Endothelial cell of umbilical vein (primary cell): ENCODE data around the gene NRP2. TPM values are rescaled to one million over a fixed set of nuclear protein-coding genes. Genes with fewer than 3 reads are reported as not detected.

Experiments used
- BruUV-seq: library from RNA; stranded (reverse); fragments of 400-500 nt; replicated peaks from 2 replicates; lab custom pipeline; 2021; lab: Mats Ljungman, UMichigan
- CTCF ChIA-PET: fragments of 300-600, 350-600 bp; sonication (Branson Sonifier 250); formaldehyde crosslinking; loops from one replicate; lab custom pipeline; 2021; ENCODE audit warnings: antibody characterized with exemption, inconsistent platforms; lab: Charles Lee
- POLR2A ChIA-PET: fragments of 300-600, 350-600 bp; sonication (Branson Sonifier 250); formaldehyde crosslinking; loops from one replicate; lab custom pipeline; 2021; ENCODE audit warnings: antibody characterized with exemption, inconsistent platforms; lab: Charles Lee
- DNase-seq: peaks from one replicate; pipeline ENCODE4 v3.0.0-alpha.2; 2011; ENCODE audit warnings: low read depth, low spot score
- FAIRE-seq: peaks from 2 replicates; lab custom pipeline; 2011; peaks lifted over from hg19 to GRCh38; lab: Jason Lieb, UNC
- H2AFZ ChIP-seq: 2 replicates; pipeline ENCODE4 v1.6.0; 2012; ENCODE audit warnings: low read depth, low read length, control low read depth, inconsistent platforms
- H3K27ac ChIP-seq: 2 replicates; pipeline ENCODE4 v1.5.1; 2011; ENCODE audit warnings: low read depth, mild to moderate bottlenecking, control low read depth, low read length, moderate library complexity; ENCODE audit not compliant: insufficient read depth
- H3K27me3 ChIP-seq, 2 experiments: 2 replicates each; pipeline versions ENCODE4 v1.6.0 to v1.6.1; 2011; ENCODE audit warnings: low read length in 2 of 2, mixed read lengths in 1 of 2; ENCODE audit not compliant: control insufficient read depth in 2 of 2, insufficient read depth in 2 of 2
- H3K36me3 ChIP-seq, 2 experiments: 2 replicates in 1 of 2; 3 replicates in 1 of 2; pipeline ENCODE4 v1.5.1; 2011; ENCODE audit warnings: low read length in 2 of 2, mild to moderate bottlenecking in 1 of 2, moderate library complexity in 1 of 2; ENCODE audit not compliant: control insufficient read depth in 2 of 2, insufficient read depth in 2 of 2; ENCODE audit errors: extremely low read depth in 1 of 2
- H3K4me1 ChIP-seq: 3 replicates; pipeline ENCODE4 v1.5.1; 2011; ENCODE audit warnings: mild to moderate bottlenecking, low read length; ENCODE audit not compliant: control insufficient read depth, insufficient read depth; ENCODE audit errors: extremely low read depth
- H3K4me2 ChIP-seq: 2 replicates; pipeline ENCODE4 v1.6.1; 2011; ENCODE audit warnings: low read length, control low read depth, mixed read lengths; ENCODE audit not compliant: insufficient read depth
- H3K4me3 ChIP-seq, 3 experiments: fragments of 200-600 bp in 1 of 3; sonication (generic), shearing (Covaris generic) in 1 of 3; replicated peaks in 1 of 3; 2 replicates each; pipeline ENCODE4 v1.5.1; 2011 to 2016; ENCODE audit warnings: control low read depth in 3 of 3, low read length in 3 of 3, mild to moderate bottlenecking in 2 of 3, inconsistent platforms in 1 of 3, low read depth in 1 of 3, moderate library complexity in 1 of 3; ENCODE audit not compliant: insufficient read depth in 1 of 3
- H3K79me2 ChIP-seq: 2 replicates; pipeline ENCODE4 v1.6.0; 2012; ENCODE audit warnings: low read length, inconsistent platforms; ENCODE audit not compliant: control insufficient read depth, insufficient read depth
- H3K9ac ChIP-seq: replicated peaks from 2 replicates; pipeline ENCODE3; 2011; ENCODE audit warnings: low read length, control low read depth; ENCODE audit not compliant: insufficient read depth; ENCODE audit errors: extremely low read depth
- H3K9me1 ChIP-seq: replicated peaks from 3 replicates; pipeline ENCODE4 v1.6.0; 2011; ENCODE audit warnings: mild to moderate bottlenecking, low read length; ENCODE audit not compliant: control insufficient read depth, insufficient read depth; ENCODE audit errors: extremely low read depth
- H3K9me3 ChIP-seq: replicated peaks from 2 replicates; pipeline ENCODE4 v1.5.1; 2012; ENCODE audit warnings: low read length, inconsistent platforms; ENCODE audit not compliant: control insufficient read depth, insufficient read depth
- H4K20me1 ChIP-seq: replicated peaks from 2 replicates; pipeline ENCODE3; 2011; ENCODE audit warnings: mild to moderate bottlenecking, low read length; ENCODE audit not compliant: control insufficient read depth, insufficient read depth; ENCODE audit errors: extremely low read depth
- CTCF ChIP-seq, 2 donors: IDR thresholded peaks; 1 replicate in 1 of 2; 2 replicates in 1 of 2; pipeline ENCODE4 v1.5.1; 2011; ENCODE audit warnings: low read length in 2 of 2, mild to moderate bottlenecking in 2 of 2, moderate library complexity in 2 of 2, control low read depth in 1 of 2, inconsistent platforms in 1 of 2, low read depth in 1 of 2; ENCODE audit not compliant: insufficient read depth in 1 of 2; ENCODE audit errors: extremely low read depth in 1 of 2
- GATA2 ChIP-seq: IDR thresholded peaks from 2 replicates; pipeline ENCODE4 v1.7.0; 2011; ENCODE audit warnings: low read depth, mild to moderate bottlenecking, moderate library complexity, mixed read lengths, low read length; ENCODE audit not compliant: insufficient read length, insufficient read depth
- MAX ChIP-seq: IDR thresholded peaks from 2 replicates; pipeline ENCODE4 v1.6.1; 2011; ENCODE audit not compliant: insufficient read depth, insufficient read length
- MYC ChIP-seq: IDR thresholded peaks from one replicate; pipeline ENCODE4 v1.6.1; 2011; ENCODE audit warnings: mild to moderate bottlenecking, low read depth, low read length
- POLR2A ChIP-seq: IDR thresholded peaks from 2 replicates; pipeline ENCODE4 v1.6.1; 2012; ENCODE audit warnings: low read depth, mild to moderate bottlenecking, control low read depth, low read length
- POLR2AphosphoS5 ChIP-seq: IDR thresholded peaks from 2 replicates; pipeline ENCODE4 v1.6.1; 2012; ENCODE audit warnings: low read depth, mild to moderate bottlenecking, control low read depth, low read length, moderate library complexity; ENCODE audit not compliant: insufficient read depth
- dilution Hi-C: fragments of 300-500 bp; cut with MboI; formaldehyde crosslinking; loops from one replicate; pipeline ENCODE4 v1.15.0; 2019; ENCODE audit warnings: low sequenced_read_pairs; ENCODE audit not compliant: extremely low pct_ligation_motif_present
- intact Hi-C: fragments of 100-400 bp; cut with micrococcal nuclease; formaldehyde crosslinking; loops from one replicate; pipeline ENCODE4 v1.10.0; 2022
- polyA plus RNA-seq, 4 experiments: library from polyadenylated mRNA; depleted of rRNA in 3 of 4; stranded (reverse) in 3 of 4; unstranded in 1 of 4; fragments of >200 nt; gene quantifications; 2 replicates each; pipeline versions ENCODE4 v1.2.1 to v1.2.3, GENCODE V29; 2011 to 2012; ENCODE audit warnings: missing spikeins in 1 of 4
- total RNA-seq: library from RNA; stranded (reverse); gene quantifications from 2 replicates; pipeline ENCODE4 v1.2.3, GENCODE V29; 2021

NRP2 gene
- total and polyA plus RNA-seq, 2 donors (not counting 3 experiments of a cell fraction or from before 2014, with no cell fraction given): 160 to 240 TPM

GRCh38 chr2:205758500-205758899 lies 76.2 kb downstream of the NRP2 start:
- H3K79me2 ChIP-seq: no peaks in the 10 kb centered on the region
- DNase-seq: peak; percentile 85
- no peak overlapping the region for H3K9ac ChIP-seq
- H3K9me3 ChIP-seq: no peaks in the 10 kb centered on the region
- peak overlapping the region; percentile 73 for H3K27ac ChIP-seq
- H3K4me3 ChIP-seq: no peak overlapping the region
- peaks cover 30% of the 10 kb centered on the region for H3K4me1 ChIP-seq
- no peaks in the 10 kb centered on the region for H4K20me1 ChIP-seq
- peak; percentile 12 for TF ChIP-seq POLR2AphosphoS5
- TF ChIP-seq POLR2A: no peak
- no peak for TF ChIP-seq GATA2
- no peak for TF ChIP-seq MAX
- TF ChIP-seq MYC: no peak
- ChIA-PET CTCF (interaction anchor here (0.6 to 1.6 kb wide), 7 partner anchors 23 to 1613 kb away, joined by 3 to 8 read pairs (median 3); no protein-coding TSS in a partner anchor), POLR2A (interaction anchor here (1.1 kb wide), 1 partner anchor 76 kb away, joined by 3 read pairs; the partner anchor contains the start of gene NRP2)
- FAIRE-seq: no peak
- H3K9me1 ChIP-seq: no peaks in the 10 kb centered on the region
- dilution Hi-C loops: no loop called here
- intact Hi-C loops: loop anchor here (2.0 kb wide), 1 partner anchor 50 kb away; no protein-coding TSS in a partner anchor
- no peak overlapping the region for H2AFZ ChIP-seq
- BruUV-seq: no TSS peak
- no peaks in the 10 kb centered on the region for H3K27me3 ChIP-seq
- peaks cover 1 to 29% of the 10 kb centered on the region in 2 experiments for H3K36me3 ChIP-seq
- peak overlapping the region; percentile 64 for H3K4me2 ChIP-seq

GRCh38 chr2:205759257-205759656 lies 77.0 kb downstream of the NRP2 start:
- no peak overlapping the region for H3K27ac ChIP-seq
- H3K79me2 ChIP-seq: no peaks in the 10 kb centered on the region
- dilution Hi-C loops (no loop called here), intact Hi-C loops (loop anchor here (2.0 kb wide), 1 partner anchor 50 kb away; no protein-coding TSS in a partner anchor)
- POLR2A ChIA-PET: interaction anchor here (1.1 kb wide), 1 partner anchor 77 kb away, joined by 3 read pairs; the partner anchor contains the start of gene NRP2
- H3K36me3 ChIP-seq: peaks cover 0 to 29% of the 10 kb centered on the region in 2 experiments
- no peak overlapping the region for H3K9ac ChIP-seq
- FAIRE-seq (no peak), DNase-seq (no peak)
- no peak overlapping the region for H2AFZ ChIP-seq
- no peak overlapping the region for H3K4me2 ChIP-seq
- no peaks in the 10 kb centered on the region for H3K9me3 ChIP-seq
- peaks cover 36% of the 10 kb centered on the region for H3K4me1 ChIP-seq
- no TSS peak for BruUV-seq
- CTCF ChIA-PET: interaction anchor here (1.1 to 1.6 kb wide), 2 partner anchors 38 to 167 kb away, joined by 3 to 8 read pairs; no protein-coding TSS in a partner anchor
- TF ChIP-seq CTCF (IDR thresholded peaks at IDR 0.05; ENCODE audit: extremely low read depth in 1 of 2, insufficient read depth in 1 of 2, low read depth in 1 of 2, low read length in 2 of 2) (no peak), MYC (no peak), POLR2A (no peak)
- H3K9me1 ChIP-seq: no peaks in the 10 kb centered on the region
- H4K20me1 ChIP-seq: no peaks in the 10 kb centered on the region
- H3K27me3 ChIP-seq: no peaks in the 10 kb centered on the region
- H3K4me3 ChIP-seq: no peak overlapping the region
